GM12878 (cell line): ENCODE results near the gene IQGAP1. TPM values are rescaled to one million over a fixed set of nuclear protein-coding genes. Genes with fewer than 3 reads are reported as not detected.

Experiments used
- ATAC-seq: fragments of 200-7000 bp; cut with Tn5 transposase; 3 replicates; pipeline ENCODE4 v1.9.1; 2020; ENCODE audit warnings: mild to moderate bottlenecking, moderate library complexity
- BruUV-seq: library from RNA; stranded (reverse); fragments of 400-500 nt; replicated peaks from 2 replicates; lab custom pipeline; 2021; lab: Mats Ljungman, UMichigan
- CTCF ChIA-PET: fragments of 300-600 bp; sonication (Branson Sonifier 250); formaldehyde crosslinking; extraction: SDS; loops from one replicate; lab custom pipeline; 2021; ENCODE audit warnings: inconsistent platforms; lab: Yijun Ruan, JAX
- POLR2A ChIA-PET: fragments of 350-600 bp; formaldehyde crosslinking; extraction: SDS; loops from one replicate; lab custom pipeline; 2021; ENCODE audit warnings: inconsistent platforms; lab: Charles Lee
- RAD21 ChIA-PET: fragments of 300-600 bp; sonication (Branson Sonifier 250); formaldehyde crosslinking; loops from one replicate; lab custom pipeline; 2023; ENCODE audit warnings: antibody characterized with exemption; ENCODE audit not compliant: unreplicated experiment; lab: Charles Lee
- SMC1A ChIA-PET: fragments of 300-600 bp; sonication (Branson Sonifier 250); formaldehyde crosslinking; loops from one replicate; lab custom pipeline; 2023; ENCODE audit not compliant: unreplicated experiment, uncharacterized antibody; lab: Charles Lee
- DNase-seq: peaks from one replicate; pipeline ENCODE4 v3.0.0-alpha.2; 2011; ENCODE audit warnings: low read depth, low spot score
- FAIRE-seq: peaks from 3 replicates; lab custom pipeline; 2011; peaks lifted over from hg19 to GRCh38; lab: Jason Lieb, UNC
- H2AFZ ChIP-seq: 2 replicates; pipeline ENCODE4 v1.6.0; 2011; ENCODE audit warnings: low read depth, low read length, control low read depth; ENCODE audit not compliant: control insufficient read depth
- H3K27ac ChIP-seq: 2 replicates; pipeline ENCODE4 v1.5.1; 2011; ENCODE audit warnings: control low read depth; ENCODE audit not compliant: control insufficient read depth, insufficient read depth
- H3K27me3 ChIP-seq, 2 experiments: replicated peaks in 1 of 2; 2 replicates each; pipeline versions ENCODE4 v1.6.0 to v1.6.1; 2011; ENCODE audit warnings: low read length in 1 of 2; ENCODE audit not compliant: control insufficient read depth in 2 of 2, insufficient read depth in 2 of 2
- H3K36me3 ChIP-seq, 2 experiments: 2 replicates each; pipeline ENCODE4 v1.5.1; 2011; ENCODE audit warnings: low read length in 1 of 2; ENCODE audit not compliant: control insufficient read depth in 2 of 2, insufficient read depth in 2 of 2
- H3K4me1 ChIP-seq: 2 replicates; pipeline ENCODE4 v1.6.1; 2011; ENCODE audit warnings: mild to moderate bottlenecking, low read length, moderate library complexity, mixed read lengths; ENCODE audit not compliant: control insufficient read depth, insufficient read depth
- H3K4me2 ChIP-seq: 2 replicates; pipeline ENCODE4 v1.6.0; 2011; ENCODE audit warnings: control low read depth; ENCODE audit not compliant: control insufficient read depth, insufficient read depth
- H3K4me3 ChIP-seq: fragments of 200-600 bp; sonication (generic); 2 replicates; pipeline ENCODE4 v1.5.1; 2016
- H3K79me2 ChIP-seq: 2 replicates; pipeline ENCODE4 v1.6.0; 2011; ENCODE audit warnings: low read length; ENCODE audit not compliant: control insufficient read depth, insufficient read depth
- H3K9ac ChIP-seq: 2 replicates; pipeline ENCODE4 v1.8.0; 2011; ENCODE audit warnings: low read length, control low read depth, mixed read lengths; ENCODE audit not compliant: control insufficient read depth, insufficient read depth
- H3K9me3 ChIP-seq: replicated peaks from 3 replicates; pipeline ENCODE4 v1.5.1; 2011; ENCODE audit warnings: mild to moderate bottlenecking, low read length; ENCODE audit not compliant: control insufficient read depth, insufficient read depth
- H4K20me1 ChIP-seq: 2 replicates; pipeline ENCODE4 v1.6.0; 2011; ENCODE audit not compliant: control insufficient read depth, insufficient read depth
- ATF2 ChIP-seq: IDR thresholded peaks from 2 replicates; pipeline ENCODE4 v1.6.1; 2012; ENCODE audit warnings: low read length, inconsistent platforms
- E2F4 ChIP-seq: IDR thresholded peaks from 2 replicates; pipeline ENCODE4 v1.6.1; 2012; ENCODE audit warnings: low read depth, low read length, improper control_type of control experiment
- ETV6 ChIP-seq, 2 experiments: fragments of 450-650 bp in 1 of 2; IDR thresholded peaks in 1 of 2; conservative IDR thresholded peaks in 1 of 2; 2 replicates each; pipeline ENCODE4 v1.6.1; 2014; ENCODE audit warnings: antibody characterized with exemption in 1 of 2, borderline replicate concordance in 1 of 2, low read depth in 1 of 2, mild to moderate bottlenecking in 1 of 2, moderate library complexity in 1 of 2
- EZH2 ChIP-seq: IDR thresholded peaks from 2 replicates; pipeline ENCODE4 v1.6.1; 2012; ENCODE audit warnings: low read depth, mild to moderate bottlenecking, control low read depth, inconsistent platforms, low read length, borderline replicate concordance; ENCODE audit not compliant: control insufficient read depth
- LARP7 ChIP-seq: fragments of 450-650 bp; IDR thresholded peaks from 2 replicates; pipeline ENCODE4 v1.6.1; 2017; ENCODE audit warnings: mild to moderate bottlenecking
- MLLT1 ChIP-seq: fragments of 450-650 bp; IDR thresholded peaks from 2 replicates; pipeline ENCODE4 v1.6.1; 2016; ENCODE audit warnings: mild to moderate bottlenecking
- NFYA ChIP-seq: IDR thresholded peaks from 2 replicates; pipeline ENCODE4 v1.6.1; 2011; ENCODE audit warnings: low read depth, mild to moderate bottlenecking, low read length, improper control_type of control experiment, borderline replicate concordance
- NKRF ChIP-seq: fragments of 450-650 bp; conservative IDR thresholded peaks from 2 replicates; pipeline ENCODE4 v1.6.1; 2017; ENCODE audit warnings: mild to moderate bottlenecking, moderate library complexity
- PAX5 ChIP-seq: IDR thresholded peaks from 2 replicates; pipeline ENCODE4 v1.6.1; 2011; ENCODE audit warnings: low read depth, low read length, borderline replicate concordance
- RELB ChIP-seq: fragments of 450-650 bp; IDR thresholded peaks from 2 replicates; pipeline ENCODE4 v1.6.1; 2017; ENCODE audit warnings: low read depth, mild to moderate bottlenecking, moderate library complexity
- RFX5 ChIP-seq: IDR thresholded peaks from 2 replicates; pipeline ENCODE4 v1.6.1; 2011; ENCODE audit warnings: low read depth, low read length, improper control_type of control experiment
- SMC3 ChIP-seq: IDR thresholded peaks from 2 replicates; pipeline ENCODE4 v1.6.1; 2011; ENCODE audit warnings: low read length, improper control_type of control experiment, borderline replicate concordance
- TAF1 ChIP-seq: IDR thresholded peaks from 2 replicates; pipeline ENCODE4 v1.6.1; 2011; ENCODE audit warnings: mild to moderate bottlenecking, low read depth, low read length, borderline replicate concordance
- TBL1XR1 ChIP-seq: IDR thresholded peaks from 2 replicates; pipeline ENCODE4 v1.6.1; 2012; ENCODE audit warnings: low read depth, low read length, improper control_type of control experiment
- WRNIP1 ChIP-seq: IDR thresholded peaks from 2 replicates; pipeline ENCODE4 v1.6.1; 2011; ENCODE audit warnings: low read depth, low read length, improper control_type of control experiment, borderline replicate concordance
- ZBED1 ChIP-seq: IDR thresholded peaks from 2 replicates; pipeline ENCODE4 v1.6.1; 2016; ENCODE audit warnings: borderline replicate concordance
- ZNF217 ChIP-seq: fragments of 450-650 bp; IDR thresholded peaks from 2 replicates; pipeline ENCODE4 v1.6.1; 2017; ENCODE audit warnings: antibody characterized with exemption, mild to moderate bottlenecking
- WGBS: methylation state at CpG from one replicate; pipeline ENCODE4 v1.1.6; 2016; ENCODE audit warnings: low lambda C conversion rate; ENCODE audit not compliant: insufficient replicate concordance, insufficient coverage; ENCODE audit errors: missing lambda C conversion rate; 5-methylcytosine and 5-hydroxymethylcytosine counted together
- in situ Hi-C: fragments of 300-500 bp; cut with MboI; formaldehyde crosslinking; loops from 9 replicates; pipeline ENCODE4 v1.14.3; 2018; ENCODE audit warnings: mixed read lengths
- intact Hi-C: fragments of 100-400 bp; cut with micrococcal nuclease; formaldehyde crosslinking; loops from one replicate; pipeline ENCODE4 v1.14.2; 2022; ENCODE audit not compliant: unreplicated experiment
- polyA plus RNA-seq, 11 experiments: library from polyadenylated mRNA; depleted of rRNA in 4 of 11; unstranded in 6 of 11; stranded (reverse) in 5 of 11; fragments of >200 nt; fragmentation: Nextera tagmentation in 4 of 11; fragmentation: Illumina TruSeq in 1 of 11; extraction: Ambion mirVana in 4 of 11; extraction: Trizol in 1 of 11; gene quantifications; 1 replicate in 1 of 11; 2 replicates in 10 of 11; pipeline versions ENCODE4 v1.2.1 to v1.2.3, GENCODE V29; 2011 to 2016; ENCODE audit warnings: inconsistent platforms in 2 of 11, missing spikeins in 2 of 11, low read depth in 1 of 11
- total RNA-seq, 4 experiments: library from RNA; depleted of rRNA in 3 of 4; stranded (reverse); fragments of >200 nt in 3 of 4; fragmentation: Illumina TruSeq in 1 of 4; extraction: Trizol in 1 of 4; gene quantifications; 2 replicates each; pipeline versions ENCODE4 v1.2.1 to v1.2.3, GENCODE V29; 2013 to 2021

IQGAP1 gene
- total and polyA plus RNA-seq, 10 of the 15 experiments (the other 5 are each of a cell fraction or from before 2014, with no cell fraction given): 65.2 to 250 (median 112) TPM

GRCh38 chr15:90439946-90440345 lies 51.9 kb downstream of the IQGAP1 start:
- RAD21 ChIA-PET: no interaction called here
- no peak for TF ChIP-seq EZH2
- TF ChIP-seq TAF1: no peak
- no peak for TF ChIP-seq NFYA
- TF ChIP-seq ETV6 (conservative IDR thresholded peaks at IDR 0.05 in 1 of 2, IDR thresholded peaks at IDR 0.05 in 1 of 2; ENCODE audit: borderline replicate concordance in 1 of 2, low read depth in 1 of 2): no peak
- TF ChIP-seq E2F4: no peak
- no peak for TF ChIP-seq RFX5
- no peak for TF ChIP-seq MLLT1
- TF ChIP-seq PAX5: no peak
- no peak for TF ChIP-seq ZNF217
- TF ChIP-seq SMC3: no peak
- TF ChIP-seq NKRF: no peak
- no peak for TF ChIP-seq RELB
- TF ChIP-seq ZBED1: no peak
- TF ChIP-seq WRNIP1: no peak
- TF ChIP-seq ATF2: no peak
- TF ChIP-seq TBL1XR1: no peak
- TF ChIP-seq LARP7: no peak

More at GRCh38 chr15:90439946-90440345, 51.9 kb downstream of the IQGAP1 start:
- intact Hi-C loops (no loop called here), in situ Hi-C loops (no loop called here)
- ATAC-seq (no peak), DNase-seq (no peak), FAIRE-seq (no peak)
- Histone ChIP-seq H3K27ac (no peak overlapping the region), H3K9me3 (no peaks in the 10 kb centered on the region), H2AFZ (no peak overlapping the region), H3K9ac (no peak overlapping the region), H3K79me2 (no peaks in the 10 kb centered on the region), H3K4me2 (no peak overlapping the region), H3K4me3 (no peak overlapping the region), H4K20me1 (no peaks in the 10 kb centered on the region), H3K27me3 (no peaks in the 10 kb centered on the region), H3K4me1 (no peaks in the 10 kb centered on the region), H3K36me3 (peaks cover 10 to 23% of the 10 kb centered on the region in 2 experiments)
- CTCF ChIA-PET: interaction anchor here (0.9 to 1.4 kb wide), 5 partner anchors 10 to 159 kb away, joined by 3 to 7 read pairs (median 4); no protein-coding TSS in a partner anchor
- POLR2A ChIA-PET: interaction anchor here (1.2 kb wide), 1 partner anchor 52 kb away, joined by 3 read pairs; the partner anchor contains the start of gene IQGAP1
- 72% methylated on average over 2 of the region's 2 CpGs for WGBS
- SMC1A ChIA-PET: interaction anchor here (0.6 to 2.7 kb wide), 11 partner anchors 8 to 120 kb away, joined by 3 to 9 read pairs (median 3); no protein-coding TSS in a partner anchor
- BruUV-seq: no TSS peak
